Activated CD8-positive, alpha-beta memory T cell treated with anti-CD3 and anti-CD28 coated beads for 48 hours (primary cell): ENCODE results near the gene CRIP1.
A peak's percentile ranks its signal among the peaks of the same experiment; 100 is the strongest.

Experiments used
- DNase-seq, 3 experiments: peaks; one replicate each; pipeline ENCODE4 v3.0.0-alpha.2; 2020; ENCODE audit warnings: low read depth in 2 of 3, low spot score in 2 of 3

CRIP1 gene, protein sequence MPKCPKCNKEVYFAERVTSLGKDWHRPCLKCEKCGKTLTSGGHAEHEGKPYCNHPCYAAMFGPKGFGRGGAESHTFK

DNA sequence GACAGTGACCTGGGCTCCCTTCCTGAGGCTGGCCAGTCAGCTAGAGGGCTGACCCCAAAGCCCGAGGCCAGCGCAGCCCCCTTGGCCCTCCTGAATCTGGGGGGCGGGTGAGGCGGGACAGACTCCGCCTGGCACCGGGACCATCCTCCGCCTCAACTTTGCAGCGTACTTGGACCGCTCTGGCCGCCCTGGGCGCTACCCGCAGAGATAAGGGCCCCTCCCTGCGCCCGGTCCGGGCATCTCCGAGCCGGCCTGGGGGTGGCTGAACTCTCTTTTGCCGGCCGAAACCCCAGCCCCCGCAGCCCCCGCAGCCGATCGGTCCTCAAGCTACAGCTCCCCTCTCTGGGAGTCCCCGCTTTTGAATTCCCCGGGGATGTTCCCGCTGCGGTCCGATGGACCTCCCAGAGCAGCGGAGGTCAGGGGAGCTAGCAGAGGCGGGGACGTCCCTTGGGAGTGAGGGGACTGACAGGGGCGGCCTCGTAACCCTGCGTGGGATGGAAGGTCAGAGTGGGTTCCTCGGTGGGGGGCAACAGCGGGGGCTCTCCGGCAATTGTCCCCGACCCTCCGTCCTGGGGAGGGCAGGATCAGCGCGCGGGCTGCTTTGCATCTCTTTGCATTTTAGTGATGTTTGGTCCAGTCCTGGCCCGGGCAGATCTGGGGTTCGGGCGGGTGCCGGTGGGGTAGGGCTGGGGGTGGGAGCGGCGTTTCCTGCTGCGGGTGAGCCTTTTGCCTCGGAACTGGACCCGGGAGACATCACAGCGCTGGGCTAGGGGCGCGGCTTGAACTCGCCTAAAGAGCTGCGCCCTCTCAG is at the start of gene CRIP1:
CRIP1 (plus strand) TSS at position 724 of the 811 bp plus-strand sequence. CDS start 374 bp downstream, outside the sequence.
- DNase-seq: no peak

DNA sequence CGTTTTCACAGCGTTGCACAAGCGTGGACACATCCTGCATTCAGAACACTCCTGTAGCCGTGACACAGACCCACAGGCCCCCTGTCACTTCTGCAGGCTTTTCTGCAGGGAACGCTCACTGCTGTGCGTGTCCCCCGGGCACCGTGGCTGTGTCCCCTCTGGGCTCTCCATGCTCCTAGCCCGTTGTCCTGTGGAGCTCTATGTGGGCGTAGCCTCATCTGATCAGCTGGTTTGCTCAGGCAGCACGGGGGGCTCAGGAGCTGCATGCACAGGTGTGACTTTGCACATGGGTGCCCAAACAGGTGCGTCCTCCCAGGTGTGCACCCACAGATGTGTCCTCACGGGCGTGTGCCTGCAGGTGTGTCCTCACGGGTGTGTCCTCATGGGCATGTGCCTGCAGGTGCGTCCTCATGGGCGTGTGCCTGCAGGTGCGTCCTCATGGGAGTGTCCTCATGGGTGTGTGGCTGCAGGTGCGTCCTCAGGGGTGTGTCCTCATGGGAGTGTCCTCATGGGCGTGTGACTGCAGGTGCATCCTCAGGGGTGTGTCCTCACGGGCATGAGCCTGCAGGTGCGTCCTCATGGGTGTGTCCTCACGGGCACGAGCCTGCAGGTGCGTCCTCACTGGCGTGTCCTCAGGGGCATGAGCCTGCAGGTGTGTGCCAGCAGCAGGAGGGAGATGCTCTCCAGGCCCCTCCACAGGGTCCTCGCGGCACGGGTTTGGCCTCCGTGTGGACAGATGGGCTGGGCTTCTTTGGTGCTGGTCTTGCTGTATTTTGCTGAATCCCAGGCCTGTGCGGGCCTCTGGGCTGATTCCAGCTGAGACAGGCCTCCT is 49.6 kb upstream of the CRIP1 start:
- DNase-seq: no peak

GRCh38 chr14:105437723-105438500 is 48.8 kb upstream of the CRIP1 start:
- no peak for DNase-seq

DNA sequence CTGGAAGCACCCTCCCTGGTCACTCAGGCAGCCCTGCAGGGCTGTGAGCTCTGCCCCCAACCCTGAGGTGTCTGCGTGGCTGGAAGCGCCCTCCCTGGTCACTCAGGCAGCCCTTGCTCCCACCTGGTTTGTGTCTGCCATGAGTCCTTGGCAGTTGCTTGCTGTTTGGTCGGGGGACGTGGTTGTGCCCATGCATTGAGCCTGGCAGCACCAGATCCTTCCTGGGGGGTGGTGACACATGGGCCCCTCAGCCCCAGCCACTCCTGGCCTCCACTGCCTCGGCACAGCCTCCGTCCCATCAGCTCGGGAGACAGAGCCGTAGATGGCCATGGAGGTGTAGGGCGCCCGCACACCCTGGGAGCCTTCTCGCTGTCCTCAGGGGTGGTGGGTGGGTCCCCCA is 47.5 kb upstream of the CRIP1 start:
- DNase-seq: no peak

DNA sequence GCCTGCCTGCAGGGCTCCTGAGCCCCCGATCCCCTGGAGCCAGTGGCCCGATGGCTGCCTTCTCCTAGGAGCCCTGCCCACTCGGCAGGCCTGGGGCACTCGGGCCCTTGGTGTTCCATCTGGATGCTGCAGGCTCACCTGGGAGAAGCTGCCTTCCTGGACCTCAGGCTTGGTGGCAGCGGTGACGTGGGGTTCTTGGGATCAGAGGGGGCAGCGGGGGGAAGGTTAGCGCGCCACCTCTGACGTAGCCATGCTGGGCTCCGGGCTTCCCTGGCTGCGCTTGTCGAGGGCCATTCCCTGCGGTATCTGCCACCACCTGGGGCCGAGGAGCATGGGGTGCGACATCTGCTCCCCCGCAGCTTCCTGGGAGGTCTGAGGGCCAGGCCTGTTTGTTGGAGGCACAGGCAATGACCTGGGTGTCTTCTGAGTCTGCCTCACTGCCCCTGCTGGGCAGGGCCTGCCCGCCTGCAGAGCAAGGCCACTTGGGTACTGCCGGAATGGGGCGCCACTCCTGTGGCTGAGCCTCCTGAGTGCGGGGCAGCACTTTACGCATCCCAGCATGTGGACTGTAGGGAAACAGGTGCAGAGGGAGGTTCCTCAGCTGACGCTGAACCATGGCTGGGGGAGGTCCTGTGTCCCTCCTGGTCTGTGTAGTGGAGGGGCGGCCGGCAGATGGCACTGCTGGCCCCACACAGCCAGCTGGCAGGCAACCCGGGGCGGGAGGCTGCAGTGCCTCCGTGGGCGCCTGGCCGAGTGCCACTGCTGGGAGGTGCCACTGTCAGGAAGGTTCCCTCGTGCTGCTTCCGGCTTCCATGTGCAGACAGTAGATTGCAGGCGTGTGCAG is 46.8 kb upstream of the CRIP1 start:
- no peak for DNase-seq

DNA sequence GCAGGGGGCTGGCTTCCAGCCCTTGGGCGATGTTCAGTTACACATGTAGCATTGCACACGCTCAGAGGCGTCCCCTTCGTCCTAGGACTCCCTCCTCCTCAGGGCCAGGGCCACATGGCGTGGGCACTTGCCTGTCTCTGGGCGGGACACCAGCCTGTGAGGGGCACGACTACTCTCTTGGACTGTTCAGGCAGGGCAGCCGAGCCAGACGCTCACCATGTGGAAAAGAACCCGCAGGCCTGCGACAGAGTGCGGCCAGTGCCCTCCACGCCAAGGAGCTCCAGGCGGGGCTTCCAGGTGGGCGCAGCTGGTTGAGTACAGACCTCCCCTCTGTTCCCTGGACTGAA is 46.2 kb upstream of the CRIP1 start:
- DNase-seq: no peak

DNA sequence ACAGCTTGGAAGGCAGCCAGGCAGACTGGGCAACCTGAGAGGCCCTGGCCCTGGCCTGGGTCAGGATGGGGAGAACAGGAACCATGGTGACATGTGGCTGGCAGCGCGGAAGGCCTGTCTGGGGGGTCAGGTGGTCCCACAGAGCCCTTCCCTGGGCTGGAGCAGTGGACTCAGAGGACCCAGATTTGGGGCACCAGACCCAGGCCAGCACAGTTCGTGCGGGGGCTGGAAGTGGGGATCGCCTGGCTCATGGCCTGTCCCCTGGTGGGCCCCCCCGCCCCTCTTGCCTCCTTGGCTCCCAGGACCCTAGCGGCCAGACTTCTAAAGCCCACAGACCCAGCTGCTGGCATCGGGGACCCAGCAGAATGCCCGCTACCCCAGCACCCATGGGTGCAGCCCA is 45.7 kb upstream of the CRIP1 start:
- no peak for DNase-seq

- no peak for DNase-seq
Measured at GRCh38 chr14:105442125-105442524, 44.6 kb upstream of the CRIP1 start.

DNA sequence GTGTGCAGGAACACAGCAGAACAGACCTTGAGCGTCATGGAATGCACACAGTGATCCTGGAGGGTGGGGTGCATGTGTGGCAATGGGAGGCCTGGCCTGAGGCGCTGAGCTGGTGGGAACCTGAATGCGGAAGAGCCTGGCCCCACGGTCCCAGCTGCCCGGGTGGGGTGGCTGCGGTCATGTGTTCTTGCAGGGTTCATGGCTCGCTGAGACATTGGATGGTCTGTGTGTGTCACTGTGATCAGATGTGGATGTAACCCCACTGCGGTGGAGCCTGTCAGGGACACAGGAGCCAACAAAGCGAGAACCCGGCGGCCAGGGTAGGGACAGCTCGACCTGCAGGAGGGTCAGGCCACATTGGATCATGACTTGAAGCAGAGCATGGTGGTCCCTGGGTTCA is 43.9 kb upstream of the CRIP1 start:
- DNase-seq: no peak

DNA sequence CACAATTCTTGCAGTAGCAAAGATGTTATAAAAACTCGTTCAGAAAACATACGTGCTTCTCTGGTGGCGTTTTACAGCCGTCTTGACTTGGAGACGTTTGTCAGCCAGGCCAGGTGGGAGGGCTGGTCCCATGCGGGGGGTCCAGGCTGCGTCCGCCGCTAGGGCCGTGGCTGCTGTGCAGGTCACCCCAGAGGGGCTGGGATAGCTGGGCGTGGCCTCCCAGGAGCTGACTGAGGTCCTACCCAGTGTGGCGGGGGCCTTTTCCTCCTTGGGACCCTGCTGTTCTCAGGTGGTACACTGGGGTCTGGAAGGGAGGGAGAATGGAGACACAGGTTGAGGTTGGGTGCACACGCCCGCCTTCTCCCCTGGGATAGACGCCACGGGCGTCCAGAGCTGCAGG is 41.8 kb upstream of the CRIP1 start:
- no peak for DNase-seq

DNA sequence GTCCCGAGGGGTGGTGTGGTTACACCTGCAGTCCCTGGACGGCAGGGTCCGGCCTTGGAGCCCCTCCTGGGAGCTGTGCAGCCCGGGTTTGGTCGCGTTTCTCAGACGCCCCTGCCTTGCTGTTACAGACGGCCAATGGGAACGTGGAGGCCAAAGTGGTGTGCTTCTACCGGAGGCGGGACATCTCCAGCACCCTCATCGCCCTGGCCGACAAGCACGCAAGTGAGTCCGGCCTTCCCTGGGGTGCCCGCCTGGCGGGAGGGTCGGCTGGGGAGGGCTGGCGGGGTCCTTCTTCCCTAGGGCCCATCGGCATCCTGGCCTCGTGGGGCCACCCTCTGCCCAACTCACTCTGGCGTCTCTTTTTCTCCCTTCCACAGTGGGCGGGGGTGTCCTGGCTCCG is 41.4 kb upstream of the CRIP1 start:
- DNase-seq: no peak

DNA sequence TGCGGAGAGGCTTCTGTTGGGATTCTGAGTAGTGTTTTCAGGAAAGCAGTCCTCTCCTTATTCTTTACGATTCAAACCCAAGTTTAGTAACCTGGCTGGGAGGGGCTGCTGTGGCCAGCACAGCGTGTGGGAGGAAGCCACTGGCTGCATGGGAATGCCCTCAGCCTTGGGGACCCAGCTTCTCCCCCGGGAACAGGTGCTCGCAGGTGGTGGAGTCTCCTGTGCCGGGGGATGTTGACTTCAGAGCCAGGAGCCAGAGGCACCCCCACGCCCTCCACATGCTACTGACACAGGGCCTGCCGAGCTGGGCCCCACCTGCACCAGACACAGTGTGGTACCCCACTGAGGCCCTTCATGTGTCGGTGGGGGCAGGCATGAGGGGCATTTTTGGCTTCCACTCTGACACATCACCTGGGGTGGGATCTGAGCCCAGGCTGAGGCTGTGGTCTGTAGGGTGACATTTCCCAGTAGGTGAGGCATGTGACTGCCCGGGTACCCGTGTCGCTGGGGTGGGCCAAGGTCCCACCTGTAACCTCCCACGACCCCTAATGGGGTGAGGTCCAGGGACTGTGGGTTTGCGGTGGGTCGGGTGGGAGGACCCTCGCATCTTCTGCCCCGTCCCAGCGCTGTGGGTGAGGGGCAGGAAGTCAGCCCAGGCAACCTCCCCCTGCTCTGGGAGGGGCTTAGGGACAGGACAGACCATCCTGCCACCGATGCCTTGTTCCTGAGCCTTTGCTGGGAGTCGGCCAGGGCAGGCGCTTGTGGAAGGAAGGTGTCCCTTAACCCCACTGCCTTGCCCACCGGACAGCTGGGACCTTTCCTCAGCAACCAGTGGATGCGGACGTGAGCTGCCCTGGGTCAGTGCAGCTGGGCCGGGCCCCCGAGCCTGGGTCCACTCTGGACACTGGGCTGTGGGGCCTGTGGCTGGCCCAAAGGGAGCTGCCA is 40.5 kb upstream of the CRIP1 start:
- no peak for DNase-seq

GRCh38 chr14:105446971-105447370 is 39.7 kb upstream of the CRIP1 start:
- DNase-seq: no peak

- DNase-seq: no peak
Measured at GRCh38 chr14:105447651-105448640, 38.7 kb upstream of the CRIP1 start.

- DNase-seq: peak; percentile 18 to 40 (median 24)
Measured at GRCh38 chr14:105448706-105449111, 38.0 kb upstream of the CRIP1 start.

DNA sequence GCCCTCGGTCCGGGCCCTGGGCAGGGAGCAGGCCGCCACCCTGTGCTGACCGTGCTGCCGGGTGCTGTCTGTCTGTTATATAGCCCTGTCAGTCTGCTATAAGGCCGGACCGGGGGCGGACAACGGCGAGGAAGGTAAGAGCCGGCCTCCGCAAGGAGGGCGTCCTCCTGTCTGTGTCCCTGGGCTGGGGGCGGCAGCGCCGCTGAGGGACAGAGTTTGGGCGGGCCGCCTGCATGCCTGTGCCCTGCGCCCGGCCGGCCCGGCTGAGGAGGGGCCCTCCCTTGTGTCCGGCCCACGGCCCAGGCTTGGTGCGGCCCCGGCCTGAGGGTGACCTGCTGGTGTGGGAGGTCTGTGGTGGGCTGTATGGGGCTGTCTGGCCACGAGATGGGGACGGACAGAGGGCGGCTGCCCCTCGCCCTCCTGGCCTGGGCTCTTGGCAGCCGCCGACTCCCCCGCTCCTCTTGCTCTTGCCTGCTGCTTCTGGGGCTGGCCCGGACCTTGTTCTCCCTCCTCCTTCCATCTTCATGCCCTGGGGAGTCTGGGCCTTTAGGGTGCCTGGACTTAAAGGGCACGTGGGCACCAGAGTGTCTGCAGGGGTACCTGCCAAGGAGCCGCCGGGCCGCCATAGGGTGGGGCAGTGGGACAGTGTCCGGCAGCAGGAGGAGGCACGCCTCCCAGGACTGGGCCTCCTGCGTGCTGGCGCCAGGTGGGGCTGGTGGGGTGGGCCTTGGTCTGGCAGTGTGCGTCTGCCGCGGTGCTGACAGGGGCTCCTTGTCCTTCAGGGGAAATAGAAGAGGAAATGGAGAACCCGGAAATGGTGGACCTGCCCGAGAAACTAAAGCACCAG is 37.2 kb upstream of the CRIP1 start:
- DNase-seq: no peak

GRCh38 chr14:105450123-105450505 is 36.6 kb upstream of the CRIP1 start:
- DNase-seq: no peak
